Testis (tissue), 3 donors: ENCODE data around the gene LHX3. TPM values are rescaled to one million over a fixed set of nuclear protein-coding genes. Genes with fewer than 3 reads are reported as not detected.

ENCODE experiments used
- DNase-seq: peaks from one replicate; pipeline ENCODE4 v3.0.0-alpha.2; 2019
- H3K27ac ChIP-seq, 2 donors: fragments of 200-600 bp; sonication (generic); one replicate each; pipeline ENCODE4 v1.5.1; 2019
- H3K27me3 ChIP-seq: fragments of 200-600 bp; sonication (generic); one replicate; pipeline ENCODE4 v1.5.1; 2019
- H3K36me3 ChIP-seq: fragments of 200-600 bp; sonication (generic); one replicate; pipeline ENCODE4 v1.5.1; 2017; ENCODE audit warnings: low read depth; ENCODE audit errors: missing control alignments
- H3K4me1 ChIP-seq: fragments of 200-600 bp; sonication (generic); one replicate; pipeline ENCODE4 v1.5.1; 2019
- H3K4me3 ChIP-seq, 2 donors: fragments of 200-600 bp; sonication (generic); one replicate each; pipeline ENCODE4 v1.5.1; 2017 to 2019
- H3K9me3 ChIP-seq: fragments of 200-600 bp; sonication (generic); one replicate; pipeline ENCODE4 v1.5.1; 2017
- CTCF ChIP-seq, 3 experiments: fragments of 450-650 bp in 2 of 3; fragments of 200-600 bp in 1 of 3; sonication (generic) in 1 of 3; IDR thresholded peaks; one replicate each; pipeline ENCODE4 v1.5.1; 2016 to 2019; ENCODE audit warnings: antibody characterized with exemption in 3 of 3, mild to moderate bottlenecking in 2 of 3, moderate library complexity in 1 of 3
- POLR2A ChIP-seq: fragments of 450-650 bp; IDR thresholded peaks from one replicate; pipeline ENCODE4 v1.6.1; 2017; ENCODE audit warnings: antibody characterized with exemption, mild to moderate bottlenecking, moderate library complexity
- WGBS, 2 donors: methylation state at CpG; one replicate each; pipeline ENCODE4 v1.1.5; 2018; 5-methylcytosine and 5-hydroxymethylcytosine counted together
- intact Hi-C: fragments of 100-400 bp; cut with DNase I; formaldehyde crosslinking; loops from one replicate; pipeline ENCODE4 v1.15.1; 2023; ENCODE audit warnings: low total_unique reads
- polyA plus RNA-seq: library from polyadenylated mRNA; stranded (reverse); fragments of 350-450 nt; fragmentation: Illumina TruSeq; extraction: RNeasy Lipid Tissue Mini Kit (QIAGEN cat#74804); gene quantifications from one replicate; pipeline ENCODE4 v1.2.3, GENCODE V29; 2014; ENCODE audit warnings: low read depth, low replicate concordance; ENCODE audit not compliant: insufficient read depth
- total RNA-seq, 2 donors: library from RNA; depleted of rRNA; stranded (reverse); fragments of >200 nt; gene quantifications; one replicate each; pipeline ENCODE4 v1.2.3, GENCODE V29; 2016

LHX3 gene
- total and polyA plus RNA-seq, 3 donors from 2014 or later, result 0.55 to 0.62 TPM; not detected in 1

DNA sequence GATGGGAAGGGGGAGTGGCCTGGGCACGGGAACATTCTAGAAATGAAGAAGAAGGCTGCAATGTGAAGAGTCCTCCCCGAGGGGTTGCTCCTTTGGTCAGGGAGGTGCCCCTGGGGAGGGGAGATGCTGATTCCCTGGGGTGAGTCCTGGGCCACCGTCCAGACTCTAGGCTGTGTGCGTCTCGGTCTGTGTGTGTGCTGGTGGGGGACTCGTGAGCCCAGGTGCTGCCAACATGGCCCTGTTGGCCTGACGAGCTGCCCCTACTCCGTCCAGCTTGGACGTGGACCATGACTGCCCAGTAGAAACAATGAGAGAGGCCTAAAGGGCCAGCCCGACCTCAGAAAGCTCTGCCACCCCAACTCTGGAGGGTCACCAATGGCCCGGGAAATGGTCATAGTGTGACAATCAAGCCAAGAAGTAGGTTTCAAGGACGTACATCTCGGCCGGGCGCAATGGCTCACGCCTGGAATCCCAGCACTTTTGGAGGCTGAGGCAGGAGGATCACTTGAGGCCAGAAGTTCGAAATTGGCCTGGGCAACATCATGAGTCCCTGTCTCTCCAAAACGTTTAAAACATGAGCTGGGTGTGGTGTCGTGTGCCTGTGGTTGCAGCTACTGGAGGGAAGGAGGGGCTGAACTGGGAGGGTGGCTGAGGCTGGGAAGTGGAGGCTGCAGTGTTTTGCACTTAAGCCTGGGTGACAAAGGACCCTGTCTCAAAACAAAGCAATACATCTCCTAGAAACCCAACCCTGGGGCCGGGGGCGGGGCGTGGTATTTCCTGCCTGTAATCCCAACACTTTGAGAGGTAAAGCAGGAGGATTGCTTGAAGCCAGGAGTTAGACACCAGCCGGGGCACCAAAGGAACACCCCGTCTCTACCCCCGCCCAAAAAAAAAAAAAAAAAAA is 17.0 kb downstream of the LHX3 start:
- no peaks in the 10 kb centered on the region for H3K9me3 ChIP-seq
- no peak overlapping the region for H3K27ac ChIP-seq
- H3K36me3 ChIP-seq, result no peaks in the 10 kb centered on the region
- intact Hi-C loops, result no loop called here
- no peaks in the 10 kb centered on the region for H3K4me1 ChIP-seq
- no peaks in the 10 kb centered on the region for H3K27me3 ChIP-seq
- DNase-seq, result no peak
- 60 to 74% methylated on average over 14 to 25 of the region's 25 CpGs for WGBS, 2 donors
- TF ChIP-seq POLR2A (no peak), CTCF (IDR thresholded peaks at IDR 0.05) (no peak)
- no peak overlapping the region for H3K4me3 ChIP-seq

DNA sequence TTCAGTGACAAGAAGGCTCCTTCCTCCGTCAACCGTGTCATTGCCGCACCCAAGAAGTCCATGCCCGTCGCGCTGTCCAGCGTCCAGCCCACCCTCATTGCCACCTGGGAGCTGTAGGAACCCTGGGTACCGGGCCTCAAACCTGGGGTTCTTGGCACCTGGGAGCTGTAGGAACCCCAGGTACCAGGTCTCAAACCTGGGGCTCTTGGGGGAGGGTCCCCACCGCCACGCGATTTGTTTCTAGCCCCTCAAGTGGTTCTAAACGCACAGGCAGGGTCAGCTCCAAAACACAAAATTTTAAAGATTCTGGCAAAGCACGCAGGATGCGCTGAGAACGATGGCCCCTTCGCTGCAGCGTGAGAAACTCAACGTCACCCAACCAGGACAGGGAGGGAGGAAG is 17.7 kb downstream of the LHX3 start:
- H3K4me3 ChIP-seq, result no peak overlapping the region
- DNase-seq, result no peak
- no peak for TF ChIP-seq POLR2A
- no peak for TF ChIP-seq CTCF (IDR thresholded peaks at IDR 0.05)
- no peaks in the 10 kb centered on the region for H3K4me1 ChIP-seq
- H3K27ac ChIP-seq, result no peak overlapping the region
- no peaks in the 10 kb centered on the region for H3K36me3 ChIP-seq
- intact Hi-C loops, result no loop called here
- 89 to 95% methylated on average over 17 to 18 of the region's 18 CpGs for WGBS, 2 donors
- H3K9me3 ChIP-seq, result no peaks in the 10 kb centered on the region
- H3K27me3 ChIP-seq, result no peaks in the 10 kb centered on the region

DNA sequence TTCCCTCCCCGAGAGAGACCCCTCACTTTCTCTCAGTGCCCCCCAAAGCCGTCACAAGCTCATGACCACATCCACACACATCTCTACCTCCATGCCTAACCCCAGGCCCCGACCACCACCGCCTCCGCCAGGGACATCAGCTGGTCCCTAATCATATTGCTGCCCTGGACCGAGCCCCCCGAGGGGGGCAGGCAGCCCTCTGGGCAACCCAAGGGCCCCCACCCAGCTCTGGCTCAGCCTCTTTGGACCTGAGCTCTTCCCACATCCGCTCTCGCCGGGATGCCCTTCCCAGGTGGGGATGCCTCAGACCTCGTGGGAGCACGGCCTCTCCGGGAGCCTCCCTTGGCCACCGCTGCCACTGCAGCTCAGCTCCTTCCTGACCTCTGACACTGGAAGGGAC is 18.5 kb downstream of the LHX3 start:
- intact Hi-C loops, result no loop called here
- no peak for DNase-seq
- H3K27me3 ChIP-seq, result no peaks in the 10 kb centered on the region

DNA sequence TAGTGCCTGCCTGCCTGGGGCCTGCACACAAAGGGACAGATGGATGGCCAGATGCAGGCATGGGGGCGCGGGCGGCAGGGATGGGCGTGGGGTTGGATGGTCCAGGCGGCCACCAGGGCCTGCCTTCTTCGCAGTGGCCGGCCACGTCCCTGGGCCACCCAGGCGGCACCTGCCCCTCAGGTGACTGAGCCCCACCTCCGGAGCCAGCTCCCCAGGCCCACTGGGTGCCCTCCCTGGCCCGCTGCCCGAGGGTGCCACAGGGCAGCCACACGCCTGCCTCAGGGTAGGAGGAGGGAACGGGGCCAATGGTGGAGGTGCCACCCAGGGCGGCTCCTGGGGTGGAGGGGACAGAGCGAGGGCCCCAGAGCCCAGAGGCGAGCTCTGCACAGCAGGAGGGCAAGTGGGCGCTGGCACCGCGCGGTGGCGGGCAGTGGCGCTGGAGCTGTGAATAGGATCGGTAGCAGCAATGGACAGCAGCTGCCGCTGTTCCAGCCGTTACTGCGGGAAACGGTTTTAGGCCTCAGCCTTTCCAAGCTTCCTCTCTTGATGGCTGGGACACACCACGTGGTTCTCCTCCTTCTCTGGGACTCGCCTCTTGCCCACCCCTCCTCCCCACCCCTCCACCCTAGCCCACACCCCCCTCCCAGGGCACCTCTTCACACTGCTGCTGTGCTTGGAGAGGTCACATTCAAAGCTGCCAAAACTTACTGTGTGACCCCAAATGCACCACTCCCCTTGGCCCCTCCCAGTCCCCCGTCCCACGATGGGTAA is 19.1 kb downstream of the LHX3 start:
- no peaks in the 10 kb centered on the region for H3K27me3 ChIP-seq
- no peaks in the 10 kb centered on the region for H3K36me3 ChIP-seq
- no peaks in the 10 kb centered on the region for H3K4me1 ChIP-seq
- TF ChIP-seq POLR2A (no peak), CTCF (IDR thresholded peaks at IDR 0.05) (no peak)
- no peaks in the 10 kb centered on the region for H3K9me3 ChIP-seq
- H3K4me3 ChIP-seq, result no peak overlapping the region
- WGBS, 2 donors, result 65 to 74% methylated on average over 18 to 32 of the region's 32 CpGs
- no peak for DNase-seq
- no peak overlapping the region for H3K27ac ChIP-seq
- intact Hi-C loops, result no loop called here

More for the DNA sequence above, 18.5 kb downstream of the LHX3 start:
- no peak for TF ChIP-seq POLR2A
- TF ChIP-seq CTCF (IDR thresholded peaks at IDR 0.05), result no peak
- H3K36me3 ChIP-seq, result no peaks in the 10 kb centered on the region
- no peaks in the 10 kb centered on the region for H3K4me1 ChIP-seq
- no peaks in the 10 kb centered on the region for H3K9me3 ChIP-seq
- no peak overlapping the region for H3K27ac ChIP-seq
- no peak overlapping the region for H3K4me3 ChIP-seq
- 71 to 87% methylated on average over 9 to 14 of the region's 14 CpGs for WGBS, 2 donors
